ENCODE data around the gene LEMD2. TPM values are rescaled to one million over a fixed set of nuclear protein-coding genes. Genes with fewer than 3 reads are reported as not detected.
"Not testable (repeated sequence)": the region's sequence is repeated elsewhere in the genome, so short reads cannot be mapped to it uniquely, and the experiment has no call there.

LEMD2 gene
- total RNA-seq, 4 donors from 2014 or later, result 31.0 to 83.3 (median 37.6) TPM

- DNase-seq, result no peak
- Histone ChIP-seq H3K36me3 (no peaks in the 10 kb centered on the region), H3K4me3 (no peak overlapping the region), H3K4me1 (peaks cover 0 to 10% of the 10 kb centered on the region in 2 donors), H3K9me3 (no peaks in the 10 kb centered on the region), H3K27me3 (no peaks in the 10 kb centered on the region), H3K27ac (no peak overlapping the region)
- intact Hi-C loops (cut with DNase I; ENCODE audit: low total_unique reads), result no loop called here
- TF ChIP-seq POLR2A (IDR thresholded peaks at IDR 0.05), result no peak
Measured at GRCh38 chr6:33833599-33833998, 44.7 kb upstream of the LEMD2 start.

DNA sequence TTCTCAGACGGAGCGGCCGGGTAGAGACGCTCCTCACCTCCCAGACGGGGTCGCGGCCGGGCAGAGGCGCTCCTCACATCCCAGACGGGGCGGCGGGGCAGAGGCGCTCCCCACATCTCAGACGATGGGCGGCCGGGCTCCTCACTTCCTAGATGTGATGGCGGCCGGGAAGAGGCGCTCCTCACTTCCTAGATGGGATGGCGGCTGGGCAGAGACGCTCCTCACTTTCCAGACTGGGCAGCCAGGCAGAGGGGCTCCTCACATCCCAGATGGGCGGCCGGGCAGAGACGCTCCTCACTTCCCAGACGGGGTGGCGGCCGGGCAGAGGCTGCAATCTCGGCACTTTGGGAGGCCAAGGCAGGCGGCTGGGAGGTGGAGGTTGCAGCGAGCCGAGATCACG lies 43.9 kb upstream of the LEMD2 start:
- H3K4me3 ChIP-seq; H3K27ac ChIP-seq; H3K27me3 ChIP-seq; H3K9me3 ChIP-seq; H3K36me3 ChIP-seq; intact Hi-C loops (cut with DNase I; ENCODE audit: low total_unique reads); H3K4me1 ChIP-seq; DNase-seq: not testable (repeated sequence)

DNA sequence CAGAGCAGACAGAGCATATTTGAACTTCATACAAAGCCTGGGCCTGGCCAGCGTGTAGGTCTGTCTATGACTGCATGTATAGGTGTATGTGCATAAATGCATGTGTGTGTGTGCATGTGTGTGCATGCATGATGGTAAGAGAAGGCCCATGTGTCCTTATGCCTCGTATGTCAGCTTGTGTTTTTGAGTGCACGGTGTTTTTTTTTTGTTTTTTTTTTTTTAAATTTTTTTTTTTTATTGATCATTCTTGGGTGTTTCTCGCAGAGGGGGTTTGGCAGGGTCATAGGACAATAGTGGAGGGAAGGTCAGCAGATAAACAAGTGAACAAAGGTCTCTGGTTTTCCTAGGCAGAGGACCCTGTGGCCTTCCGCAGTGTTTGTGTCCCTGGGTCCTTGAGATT lies 42.8 kb upstream of the LEMD2 start:
- DNase-seq; H3K36me3 ChIP-seq; H3K4me3 ChIP-seq; H3K4me1 ChIP-seq; intact Hi-C loops (cut with DNase I; ENCODE audit: low total_unique reads); H3K9me3 ChIP-seq; H3K27me3 ChIP-seq; H3K27ac ChIP-seq: not testable (repeated sequence)

GRCh38 chr6:33830635-33831240 lies 41.8 kb upstream of the LEMD2 start:
- DNase-seq, result no peak

GRCh38 chr6:33828764-33829731 lies 40.1 kb upstream of the LEMD2 start:
- intact Hi-C loops (cut with DNase I; ENCODE audit: low total_unique reads), result no loop called here
- H3K27ac ChIP-seq, result peak overlapping the region; percentile 29 to 38
- no peaks in the 10 kb centered on the region for H3K27me3 ChIP-seq
- TF ChIP-seq, protein P1, sequence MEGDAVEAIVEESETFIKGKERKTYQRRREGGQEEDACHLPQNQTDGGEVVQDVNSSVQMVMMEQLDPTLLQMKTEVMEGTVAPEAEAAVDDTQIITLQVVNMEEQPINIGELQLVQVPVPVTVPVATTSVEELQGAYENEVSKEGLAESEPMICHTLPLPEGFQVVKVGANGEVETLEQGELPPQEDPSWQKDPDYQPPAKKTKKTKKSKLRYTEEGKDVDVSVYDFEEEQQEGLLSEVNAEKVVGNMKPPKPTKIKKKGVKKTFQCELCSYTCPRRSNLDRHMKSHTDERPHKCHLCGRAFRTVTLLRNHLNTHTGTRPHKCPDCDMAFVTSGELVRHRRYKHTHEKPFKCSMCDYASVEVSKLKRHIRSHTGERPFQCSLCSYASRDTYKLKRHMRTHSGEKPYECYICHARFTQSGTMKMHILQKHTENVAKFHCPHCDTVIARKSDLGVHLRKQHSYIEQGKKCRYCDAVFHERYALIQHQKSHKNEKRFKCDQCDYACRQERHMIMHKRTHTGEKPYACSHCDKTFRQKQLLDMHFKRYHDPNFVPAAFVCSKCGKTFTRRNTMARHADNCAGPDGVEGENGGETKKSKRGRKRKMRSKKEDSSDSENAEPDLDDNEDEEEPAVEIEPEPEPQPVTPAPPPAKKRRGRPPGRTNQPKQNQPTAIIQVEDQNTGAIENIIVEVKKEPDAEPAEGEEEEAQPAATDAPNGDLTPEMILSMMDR (IDR thresholded peaks at IDR 0.05), result peak in 2 of 4 experiments; percentile 17 to 19
- no peak for TF ChIP-seq POLR2A (IDR thresholded peaks at IDR 0.05)
- no peaks in the 10 kb centered on the region for H3K9me3 ChIP-seq
- no peak overlapping the region for H3K4me3 ChIP-seq
- DNase-seq, result peak in 1 of 2 donors; percentile 41
- peaks cover 0 to 14% of the 10 kb centered on the region in 2 donors for H3K4me1 ChIP-seq
- no peaks in the 10 kb centered on the region for H3K36me3 ChIP-seq

More at GRCh38 chr6:33830635-33831240, 41.8 kb upstream of the LEMD2 start:
- H3K27me3 ChIP-seq, result no peaks in the 10 kb centered on the region
- H3K9me3 ChIP-seq, result no peaks in the 10 kb centered on the region
- no peak overlapping the region for H3K4me3 ChIP-seq
- H3K36me3 ChIP-seq, result no peaks in the 10 kb centered on the region
- no peak overlapping the region for H3K27ac ChIP-seq
- peaks cover 0 to 9% of the 10 kb centered on the region in 2 donors for H3K4me1 ChIP-seq
- TF ChIP-seq, protein P1 (IDR thresholded peaks at IDR 0.05), result no peak
- no peak for TF ChIP-seq POLR2A (IDR thresholded peaks at IDR 0.05)
- intact Hi-C loops (cut with DNase I; ENCODE audit: low total_unique reads), result no loop called here

DNA sequence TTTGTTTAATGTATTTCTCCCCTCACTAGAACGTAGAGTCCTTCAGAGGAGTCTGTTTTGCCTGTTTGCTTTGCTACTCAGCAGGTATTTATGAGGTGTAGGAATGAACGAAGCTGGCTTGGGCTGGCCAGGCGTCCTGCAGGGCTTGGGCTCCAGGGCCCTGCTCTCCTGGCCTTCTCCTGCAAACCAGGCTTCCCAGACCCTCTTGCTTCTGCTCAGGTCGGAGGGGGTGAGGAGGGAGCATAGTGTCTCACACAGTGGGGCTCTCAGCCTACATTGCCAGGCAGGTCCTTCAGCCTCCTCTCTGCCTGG lies 39.5 kb upstream of the LEMD2 start:
- intact Hi-C loops (cut with DNase I; ENCODE audit: low total_unique reads), result no loop called here
- Histone ChIP-seq H3K27me3 (no peaks in the 10 kb centered on the region), H3K4me3 (no peak overlapping the region), H3K27ac (peak overlapping the region; percentile 29 to 38), H3K9me3 (no peaks in the 10 kb centered on the region), H3K36me3 (no peaks in the 10 kb centered on the region), H3K4me1 (peaks cover 0 to 14% of the 10 kb centered on the region in 2 donors)
- TF ChIP-seq, protein P1 (IDR thresholded peaks at IDR 0.05), result no peak
- TF ChIP-seq POLR2A (IDR thresholded peaks at IDR 0.05), result no peak
- no peak for DNase-seq
